Stimulated activated CD4-positive, alpha-beta T cell treated with anti-CD3 and anti-CD28 coated beads, Interleukin-1b, Interleukin-23, amount 100 ng/mL, for 48 hours (primary cell): ENCODE data around the gene RSBN1L.

ENCODE experiments used
- DNase-seq: peaks from one replicate; pipeline ENCODE4 v3.0.0-alpha.2; 2020

The RSBN1L gene

GRCh38 chr7:77811516-77812289 is 115.4 kb downstream of the RSBN1L start:
- no peak for DNase-seq

GRCh38 chr7:77812290-77812685 is 116.0 kb downstream of the RSBN1L start:
- no peak for DNase-seq

GRCh38 chr7:77813180-77813579 is 116.9 kb downstream of the RSBN1L start:
- no peak for DNase-seq

- no peak for DNase-seq
These were observed 122.8 kb downstream of the RSBN1L start for GRCh38 chr7:77819021-77819420.

GRCh38 chr7:77820967-77821366 is 124.7 kb downstream of the RSBN1L start:
- DNase-seq = no peak

- DNase-seq = no peak
These were observed 126.0 kb downstream of the RSBN1L start for GRCh38 chr7:77822269-77822668.

- no peak for DNase-seq
These were observed 127.5 kb downstream of the RSBN1L start for GRCh38 chr7:77823787-77824186.

GRCh38 chr7:77824636-77825035 is 128.4 kb downstream of the RSBN1L start:
- no peak for DNase-seq

GRCh38 chr7:77825131-77825530 is 128.9 kb downstream of the RSBN1L start:
- DNase-seq = no peak

GRCh38 chr7:77826300-77826699 is 130.0 kb downstream of the RSBN1L start:
- DNase-seq = no peak

- DNase-seq = no peak
These were observed 131.7 kb downstream of the RSBN1L start for GRCh38 chr7:77827999-77828398.

- DNase-seq = no peak
These were observed 134.5 kb downstream of the RSBN1L start for GRCh38 chr7:77830649-77831355.

- peak; percentile 56 for DNase-seq
These were observed 135.2 kb downstream of the RSBN1L start for GRCh38 chr7:77831481-77831880.

- no peak for DNase-seq
These were observed 135.7 kb downstream of the RSBN1L start for GRCh38 chr7:77831953-77832352.
